ENCODE measurements around the gene NAA38. TPM values are rescaled to one million over a fixed set of nuclear protein-coding genes. Genes with fewer than 3 reads are reported as not detected.

Gene NAA38
- total RNA-seq, 1 experiment from 2014 or later: 97.3 TPM

DNA sequence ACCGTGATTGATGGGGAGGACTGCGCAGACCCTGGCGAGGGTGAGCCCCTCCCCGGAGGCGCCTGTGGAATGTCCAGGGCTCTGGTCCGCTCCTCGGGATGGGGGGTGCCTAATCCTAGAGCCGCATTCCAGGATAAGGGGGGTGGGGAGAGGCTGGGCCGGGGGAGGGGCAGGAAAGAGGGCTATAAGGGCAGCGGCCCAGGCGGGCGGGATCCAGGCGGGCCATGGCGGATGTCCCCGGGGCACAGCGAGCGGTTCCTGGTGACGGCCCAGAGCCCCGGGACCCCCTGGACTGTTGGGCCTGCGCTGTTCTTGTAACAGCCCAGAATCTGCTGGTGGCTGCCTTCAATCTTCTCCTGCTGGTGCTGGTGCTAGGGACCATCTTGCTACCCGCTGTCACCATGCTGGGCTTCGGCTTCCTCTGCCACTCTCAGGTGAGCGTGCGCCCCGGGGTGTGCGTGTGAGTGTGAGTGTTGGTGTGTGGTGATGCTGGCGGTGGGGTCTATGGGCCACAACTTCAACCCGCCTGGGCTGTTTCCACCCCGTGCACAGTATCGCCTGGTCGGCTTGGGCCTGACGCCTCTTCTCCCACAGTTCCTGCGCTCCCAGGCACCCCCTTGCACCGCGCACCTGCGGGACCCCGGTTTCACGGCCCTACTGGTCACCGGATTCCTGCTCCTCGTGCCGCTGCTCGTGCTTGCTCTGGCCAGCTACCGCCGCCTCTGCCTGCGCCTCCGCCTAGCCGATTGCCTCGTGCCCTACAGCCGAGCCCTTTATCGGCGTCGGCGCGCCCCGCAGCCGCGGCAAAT is 2.3 kb downstream of the NAA38 start, which contains the start of gene TMEM88:
Gene TMEM88 (plus strand): TSS at position 216 of the 809 bp plus-strand sequence. CDS start 9 bp downstream, at position 225.
- no peak for DNase-seq (ENCODE audit: low spot score)
- in situ Hi-C loops (cut with HindIII; ENCODE audit: low sequenced_read_pairs): no loop called here

DNA sequence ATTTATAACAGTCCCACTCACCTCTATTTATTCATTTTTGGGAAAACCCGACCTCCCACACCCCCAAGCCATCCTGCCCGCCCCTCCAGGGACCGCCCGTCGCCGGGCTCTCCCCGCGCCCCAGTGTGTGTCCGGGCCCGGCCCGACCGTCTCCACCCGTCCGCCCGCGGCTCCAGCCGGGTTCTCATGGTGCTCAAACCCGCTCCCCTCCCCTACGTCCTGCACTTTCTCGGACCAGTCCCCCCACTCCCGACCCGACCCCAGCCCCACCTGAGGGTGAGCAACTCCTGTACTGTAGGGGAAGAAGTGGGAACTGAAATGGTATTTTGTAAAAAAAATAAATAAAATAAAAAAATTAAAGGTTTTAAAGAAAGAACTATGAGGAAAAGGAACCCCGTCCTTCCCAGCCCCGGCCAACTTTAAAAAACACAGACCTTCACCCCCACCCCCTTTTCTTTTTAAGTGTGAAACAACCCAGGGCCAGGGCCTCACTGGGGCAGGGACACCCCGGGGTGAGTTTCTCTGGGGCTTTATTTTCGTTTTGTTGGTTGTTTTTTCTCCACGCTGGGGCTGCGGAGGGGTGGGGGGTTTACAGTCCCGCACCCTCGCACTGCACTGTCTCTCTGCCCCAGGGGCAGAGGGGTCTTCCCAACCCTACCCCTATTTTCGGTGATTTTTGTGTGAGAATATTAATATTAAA is 3.1 kb downstream of the NAA38 start:
- no peak for DNase-seq (ENCODE audit: low spot score)
- in situ Hi-C loops (cut with HindIII; ENCODE audit: low sequenced_read_pairs): no loop called here

DNA sequence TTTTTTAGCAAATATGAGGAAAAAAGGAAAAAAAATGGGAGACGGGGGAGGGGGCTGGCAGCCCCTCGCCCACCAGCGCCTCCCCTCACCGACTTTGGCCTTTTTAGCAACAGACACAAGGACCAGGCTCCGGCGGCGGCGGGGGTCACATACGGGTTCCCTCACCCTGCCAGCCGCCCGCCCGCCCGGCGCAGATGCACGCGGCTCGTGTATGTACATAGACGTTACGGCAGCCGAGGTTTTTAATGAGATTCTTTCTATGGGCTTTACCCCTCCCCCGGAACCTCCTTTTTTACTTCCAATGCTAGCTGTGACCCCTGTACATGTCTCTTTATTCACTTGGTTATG is 3.7 kb downstream of the NAA38 start:
- in situ Hi-C loops (cut with HindIII; ENCODE audit: low sequenced_read_pairs): no loop called here
- no peak for DNase-seq (ENCODE audit: low spot score)

DNA sequence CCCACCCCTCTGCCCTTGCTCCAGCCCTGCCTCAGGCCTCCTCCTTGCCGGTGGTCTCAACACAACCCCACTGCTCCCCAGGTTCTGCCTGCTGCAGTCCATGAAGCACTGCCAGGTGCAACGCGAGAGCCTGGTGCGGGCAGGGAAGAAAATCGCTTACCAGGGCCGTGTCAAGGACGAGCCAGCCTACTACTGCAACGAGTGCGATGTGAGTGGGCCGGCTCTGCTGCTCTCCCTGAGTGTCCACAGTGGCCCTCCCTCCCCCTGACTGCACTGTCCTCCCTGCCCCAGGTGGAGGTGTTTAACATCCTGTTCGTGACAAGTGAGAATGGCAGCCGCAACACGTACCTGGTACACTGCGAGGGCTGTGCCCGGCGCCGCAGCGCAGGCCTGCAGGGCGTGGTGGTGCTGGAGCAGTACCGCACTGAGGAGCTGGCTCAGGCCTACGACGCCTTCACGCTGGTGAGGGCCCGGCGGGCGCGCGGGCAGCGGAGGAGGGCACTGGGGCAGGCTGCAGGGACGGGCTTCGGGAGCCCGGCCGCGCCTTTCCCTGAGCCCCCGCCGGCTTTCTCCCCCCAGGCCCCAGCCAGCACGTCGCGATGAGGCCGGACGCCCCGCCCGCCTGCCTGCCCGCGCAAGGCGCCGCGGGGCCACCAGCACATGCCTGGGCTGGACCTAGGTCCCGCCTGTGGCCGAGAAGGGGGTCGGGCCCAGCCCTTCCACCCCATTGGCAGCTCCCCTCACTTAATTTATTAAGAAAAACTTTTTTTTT is 4.3 kb downstream of the NAA38 start:
- in situ Hi-C loops (cut with HindIII; ENCODE audit: low sequenced_read_pairs): no loop called here

DNA sequence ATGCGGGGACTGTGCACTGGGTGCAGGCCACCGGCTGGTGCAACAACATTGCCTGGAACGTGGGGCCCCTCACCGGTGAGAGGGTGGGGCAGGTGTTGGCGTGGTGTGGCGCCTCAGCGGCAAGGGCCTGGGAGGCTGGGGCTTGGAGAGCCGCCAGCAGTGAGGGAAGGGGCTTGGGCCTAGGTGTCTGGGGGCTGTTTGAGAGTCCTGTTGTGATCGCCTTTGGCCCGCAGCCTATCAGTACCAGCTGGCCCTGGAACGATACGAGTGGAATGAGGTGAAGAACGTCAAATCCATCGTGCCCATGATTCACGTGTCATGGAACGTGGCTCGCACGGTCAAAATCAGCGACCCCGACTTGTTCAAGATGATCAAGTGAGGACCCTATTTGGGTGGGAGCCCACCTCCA is 5.1 kb downstream of the NAA38 start:
- in situ Hi-C loops (cut with HindIII; ENCODE audit: low sequenced_read_pairs): no loop called here
- no peak for DNase-seq (ENCODE audit: low spot score)

More for the DNA sequence above, 4.3 kb downstream of the NAA38 start:
- no peak for DNase-seq (ENCODE audit: low spot score)

DNA sequence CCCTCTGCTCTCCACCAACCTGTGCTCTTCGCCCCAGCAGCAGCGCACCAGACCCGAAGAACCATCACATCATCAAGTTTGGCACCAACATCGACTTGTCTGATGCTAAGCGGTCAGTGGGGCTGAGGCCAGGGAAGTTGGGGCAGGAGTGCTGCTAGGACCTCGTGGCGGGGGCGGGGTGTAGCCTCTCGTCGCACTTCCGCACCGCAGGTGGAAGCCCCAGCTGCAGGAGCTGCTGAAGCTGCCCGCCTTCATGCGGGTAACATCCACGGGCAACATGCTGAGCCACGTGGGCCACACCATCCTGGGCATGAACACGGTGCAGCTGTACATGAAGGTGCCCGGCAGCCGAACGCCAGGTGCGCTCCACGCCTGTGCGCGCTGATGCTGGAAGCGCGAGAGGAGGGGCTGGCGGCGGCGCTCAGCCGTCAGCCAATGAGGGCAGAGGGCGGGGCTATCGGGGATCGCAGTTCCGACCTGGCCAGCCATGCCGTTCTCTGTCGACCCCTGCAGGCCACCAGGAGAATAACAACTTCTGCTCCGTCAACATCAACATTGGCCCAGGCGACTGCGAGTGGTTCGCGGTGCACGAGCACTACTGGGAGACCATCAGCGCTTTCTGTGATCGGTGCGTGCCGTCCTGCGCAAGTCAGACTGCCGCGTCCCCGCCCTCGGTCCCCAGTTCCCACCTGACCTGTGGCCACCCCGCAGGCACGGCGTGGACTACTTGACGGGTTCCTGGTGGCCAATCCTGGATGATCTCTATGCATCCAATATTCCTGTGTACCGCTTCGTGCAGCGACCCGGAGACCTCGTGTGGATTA is 5.7 kb downstream of the NAA38 start:
- in situ Hi-C loops (cut with HindIII; ENCODE audit: low sequenced_read_pairs): no loop called here
- DNase-seq (ENCODE audit: low spot score): peak; percentile 95

DNA sequence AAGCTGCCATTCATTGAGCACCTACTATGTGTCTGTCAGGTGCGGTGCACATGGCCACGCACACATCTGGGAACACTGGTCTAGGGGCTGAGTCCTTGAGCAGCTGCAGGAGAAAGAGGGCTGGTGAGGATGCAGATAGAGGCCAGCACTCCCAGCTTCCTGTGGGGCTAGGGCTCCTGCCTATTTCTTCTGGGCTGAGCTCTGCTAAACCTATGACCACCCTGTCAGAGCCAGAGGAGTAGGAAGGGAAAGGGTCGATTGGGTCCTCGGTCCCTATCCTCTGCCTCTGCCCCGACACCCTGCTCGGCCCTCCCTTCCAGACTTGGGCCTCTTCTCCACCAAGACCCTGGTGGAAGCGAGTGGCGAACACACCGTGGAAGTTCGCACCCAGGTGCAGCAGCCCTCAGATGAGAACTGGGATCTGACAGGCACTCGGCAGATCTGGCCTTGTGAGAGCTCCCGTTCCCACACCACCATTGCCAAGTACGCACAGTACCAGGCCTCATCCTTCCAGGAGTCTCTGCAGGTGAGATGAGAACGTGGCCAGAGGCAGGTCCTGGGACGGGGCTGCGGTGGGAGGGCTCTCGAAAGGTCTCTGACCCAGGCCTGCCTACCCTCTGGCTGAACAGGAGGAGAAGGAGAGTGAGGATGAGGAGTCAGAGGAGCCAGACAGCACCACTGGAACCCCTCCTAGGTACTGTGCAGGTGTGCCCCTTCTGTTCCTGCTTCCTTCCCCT is 6.5 kb downstream of the NAA38 start:
- in situ Hi-C loops (cut with HindIII; ENCODE audit: low sequenced_read_pairs): no loop called here
- no peak for DNase-seq (ENCODE audit: low spot score)

DNA sequence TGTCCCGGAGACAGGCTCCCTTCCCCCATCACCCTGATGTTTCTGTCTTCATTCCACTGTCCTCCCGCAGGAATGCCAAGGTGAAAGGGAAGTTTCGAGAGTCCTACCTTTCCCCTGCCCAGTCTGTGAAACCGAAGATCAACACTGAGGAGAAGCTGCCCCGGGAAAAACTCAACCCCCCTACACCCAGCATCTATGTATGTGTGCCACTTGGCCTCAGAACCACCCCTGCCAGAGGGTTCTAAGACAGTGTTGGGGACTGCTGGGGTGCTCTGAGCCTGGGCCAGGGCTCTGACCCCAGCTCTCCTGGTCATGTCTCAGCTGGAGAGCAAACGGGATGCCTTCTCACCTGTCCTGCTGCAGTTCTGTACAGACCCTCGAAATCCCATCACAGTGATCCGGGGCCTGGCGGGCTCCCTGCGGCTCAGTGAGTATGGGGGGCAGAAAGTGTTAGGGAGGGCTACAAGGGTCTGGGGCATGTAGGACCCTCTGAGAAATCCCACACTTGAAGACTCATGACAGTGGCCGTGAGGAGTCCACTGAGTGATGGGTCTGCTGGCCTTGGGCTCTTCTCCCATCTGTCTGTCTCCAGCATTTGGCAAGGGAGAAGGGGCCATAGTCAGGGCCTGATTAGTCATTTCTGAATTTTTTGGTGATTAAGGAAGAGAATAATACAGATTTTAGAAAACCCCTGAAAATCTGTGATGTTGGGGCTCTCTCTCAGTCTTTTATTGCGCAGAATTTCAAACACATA is 7.4 kb downstream of the NAA38 start:
- no peak for DNase-seq (ENCODE audit: low spot score)
- in situ Hi-C loops (cut with HindIII; ENCODE audit: low sequenced_read_pairs): no loop called here

DNA sequence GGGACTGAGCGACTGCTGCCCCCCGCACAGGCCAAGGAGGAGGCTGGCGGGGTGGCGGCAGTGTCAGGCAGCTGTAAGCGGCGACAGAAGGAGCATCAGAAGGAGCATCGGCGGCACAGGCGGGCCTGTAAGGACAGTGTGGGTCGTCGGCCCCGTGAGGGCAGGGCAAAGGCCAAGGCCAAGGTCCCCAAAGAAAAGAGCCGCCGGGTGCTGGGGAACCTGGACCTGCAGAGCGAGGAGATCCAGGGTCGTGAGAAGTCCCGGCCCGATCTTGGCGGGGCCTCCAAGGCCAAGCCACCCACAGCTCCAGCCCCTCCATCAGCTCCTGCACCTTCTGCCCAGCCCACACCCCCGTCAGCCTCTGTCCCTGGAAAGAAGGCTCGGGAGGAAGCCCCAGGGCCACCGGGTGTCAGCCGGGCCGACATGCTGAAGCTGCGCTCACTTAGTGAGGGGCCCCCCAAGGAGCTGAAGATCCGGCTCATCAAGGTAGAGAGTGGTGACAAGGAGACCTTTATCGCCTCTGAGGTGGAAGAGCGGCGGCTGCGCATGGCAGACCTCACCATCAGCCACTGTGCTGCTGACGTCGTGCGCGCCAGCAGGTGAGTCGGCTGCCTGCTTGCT is 8.1 kb downstream of the NAA38 start:
- in situ Hi-C loops (cut with HindIII; ENCODE audit: low sequenced_read_pairs): no loop called here
- DNase-seq (ENCODE audit: low spot score): no peak

DNA sequence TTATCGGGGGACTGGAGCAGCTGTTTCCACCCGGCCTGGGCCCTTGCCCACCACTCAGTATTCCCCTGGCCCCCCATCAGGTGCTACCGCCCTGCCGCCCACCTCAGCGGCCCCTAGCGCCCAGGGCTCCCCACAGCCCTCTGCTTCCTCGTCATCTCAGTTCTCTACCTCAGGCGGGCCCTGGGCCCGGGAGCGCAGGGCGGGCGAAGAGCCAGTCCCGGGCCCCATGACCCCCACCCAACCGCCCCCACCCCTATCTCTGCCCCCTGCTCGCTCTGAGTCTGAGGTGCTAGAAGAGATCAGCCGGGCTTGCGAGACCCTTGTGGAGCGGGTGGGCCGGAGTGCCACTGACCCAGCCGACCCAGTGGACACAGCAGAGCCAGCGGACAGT is 8.6 kb downstream of the NAA38 start:
- DNase-seq (ENCODE audit: low spot score): no peak
- in situ Hi-C loops (cut with HindIII; ENCODE audit: low sequenced_read_pairs): no loop called here

DNA sequence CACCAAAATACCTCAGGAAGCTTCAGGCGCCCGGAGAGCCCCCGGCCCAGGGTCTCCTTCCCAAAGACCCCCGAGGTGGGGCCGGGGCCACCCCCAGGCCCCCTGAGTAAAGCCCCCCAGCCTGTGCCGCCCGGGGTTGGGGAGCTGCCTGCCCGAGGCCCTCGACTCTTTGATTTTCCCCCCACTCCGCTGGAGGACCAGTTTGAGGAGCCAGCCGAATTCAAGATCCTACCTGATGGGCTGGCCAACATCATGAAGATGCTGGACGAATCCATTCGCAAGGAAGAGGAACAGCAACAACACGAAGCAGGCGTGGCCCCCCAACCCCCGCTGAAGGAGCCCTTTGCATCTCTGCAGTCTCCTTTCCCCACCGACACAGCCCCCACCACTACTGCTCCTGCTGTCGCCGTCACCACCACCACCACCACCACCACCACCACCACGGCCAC is 9.2 kb downstream of the NAA38 start:
- DNase-seq (ENCODE audit: low spot score): no peak
- in situ Hi-C loops (cut with HindIII; ENCODE audit: low sequenced_read_pairs): no loop called here

DNA sequence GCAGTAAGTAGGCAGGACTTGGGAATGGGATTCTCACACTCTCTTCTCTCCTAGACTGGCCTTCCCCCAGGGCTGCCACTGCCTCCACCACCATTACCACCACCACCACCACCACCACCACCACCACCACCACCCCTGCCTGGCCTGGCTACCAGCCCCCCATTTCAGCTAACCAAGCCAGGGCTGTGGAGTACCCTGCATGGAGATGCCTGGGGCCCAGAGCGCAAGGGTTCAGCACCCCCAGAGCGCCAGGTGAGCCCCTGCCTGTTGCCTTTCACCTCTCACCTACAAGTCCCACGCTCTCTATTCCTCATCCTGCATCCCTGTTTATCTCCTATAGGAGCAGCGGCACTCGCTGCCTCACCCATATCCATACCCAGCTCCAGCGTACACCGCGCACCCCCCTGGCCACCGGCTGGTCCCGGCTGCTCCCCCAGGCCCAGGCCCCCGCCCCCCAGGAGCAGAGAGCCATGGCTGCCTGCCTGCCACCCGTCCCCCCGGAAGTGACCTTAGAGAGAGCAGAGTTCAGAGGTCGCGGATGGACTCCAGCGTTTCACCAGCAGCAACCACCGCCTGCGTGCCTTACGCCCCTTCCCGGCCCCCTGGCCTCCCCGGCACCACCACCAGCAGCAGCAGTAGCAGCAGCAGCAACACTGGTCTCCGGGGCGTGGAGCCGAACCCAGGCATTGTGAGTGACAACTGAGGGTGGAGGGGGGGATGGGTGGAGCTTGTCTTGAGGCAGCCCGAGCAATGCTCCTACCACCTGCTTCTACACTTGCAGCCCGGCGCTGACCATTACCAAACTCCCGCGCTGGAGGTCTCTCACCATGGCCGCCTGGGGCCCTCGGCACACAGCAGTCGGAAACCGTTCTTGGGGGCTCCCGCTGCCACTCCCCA is 10.3 kb downstream of the NAA38 start:
- DNase-seq (ENCODE audit: low spot score): no peak
- in situ Hi-C loops (cut with HindIII; ENCODE audit: low sequenced_read_pairs): no loop called here

DNA sequence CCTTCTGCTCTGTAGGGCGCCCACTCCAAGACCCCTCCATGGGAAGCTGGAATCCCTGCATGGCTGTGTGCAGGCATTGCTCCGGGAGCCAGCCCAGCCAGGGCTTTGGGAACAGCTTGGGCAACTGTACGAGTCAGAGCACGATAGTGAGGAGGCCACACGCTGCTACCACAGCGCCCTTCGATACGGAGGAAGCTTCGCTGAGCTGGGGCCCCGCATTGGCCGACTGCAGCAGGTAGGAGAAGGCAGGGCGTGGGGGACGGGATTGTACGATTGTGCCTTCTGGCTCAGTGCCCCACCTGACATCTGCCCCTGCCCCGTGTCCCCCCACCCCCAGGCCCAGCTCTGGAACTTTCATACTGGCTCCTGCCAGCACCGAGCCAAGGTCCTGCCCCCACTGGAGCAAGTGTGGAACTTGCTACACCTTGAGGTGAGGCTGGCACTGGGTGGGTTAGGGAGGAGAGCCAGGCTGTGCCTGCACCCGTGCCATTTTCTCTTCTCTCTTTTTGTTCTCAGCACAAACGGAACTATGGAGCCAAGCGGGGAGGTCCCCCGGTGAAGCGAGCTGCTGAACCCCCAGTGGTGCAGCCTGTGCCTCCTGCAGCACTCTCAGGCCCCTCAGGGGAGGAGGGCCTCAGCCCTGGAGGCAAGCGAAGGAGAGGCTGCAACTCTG is 11.2 kb downstream of the NAA38 start:
- in situ Hi-C loops (cut with HindIII; ENCODE audit: low sequenced_read_pairs): no loop called here
- no peak for DNase-seq (ENCODE audit: low spot score)

DNA sequence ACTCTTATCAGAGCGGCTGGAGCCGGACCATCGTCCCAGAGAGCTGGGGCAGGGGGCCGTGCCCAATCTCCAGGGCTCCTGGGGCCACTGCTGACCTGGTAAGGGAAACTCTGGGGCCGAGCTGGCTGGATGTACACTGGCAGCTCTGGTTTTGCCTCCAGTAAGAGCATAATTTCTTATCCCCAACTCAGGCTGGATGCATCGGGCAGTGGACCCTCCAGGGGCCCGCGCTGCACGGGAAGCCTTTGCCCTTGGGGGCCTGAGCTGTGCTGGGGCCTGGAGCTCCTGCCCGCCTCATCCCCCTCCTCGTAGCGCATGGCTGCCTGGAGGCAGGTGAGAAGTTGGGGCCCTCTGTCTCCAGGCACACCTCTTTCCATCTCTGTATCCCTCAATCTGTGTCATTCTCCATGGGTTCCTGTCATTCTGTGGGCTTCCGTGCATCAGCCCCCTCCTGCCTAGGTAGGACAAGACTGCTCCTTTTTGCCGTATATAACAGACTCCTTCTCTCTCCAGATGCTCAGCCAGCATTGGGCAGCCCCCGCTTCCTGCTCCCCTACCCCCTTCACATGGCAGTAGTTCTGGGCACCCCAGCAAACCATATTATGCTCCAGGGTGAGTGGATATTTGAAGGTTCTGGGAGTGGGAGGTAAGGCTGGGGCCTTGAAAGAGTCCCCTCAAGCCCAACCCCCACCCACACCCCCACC is 11.8 kb downstream of the NAA38 start:
- in situ Hi-C loops (cut with HindIII; ENCODE audit: low sequenced_read_pairs): no loop called here
- DNase-seq (ENCODE audit: low spot score): no peak

All from G401 (cell line).